HG03378 (cell line): ENCODE measurements around the gene TRAFD1.

Experiments used
- ATAC-seq: cut with Tn5 transposase; IDR thresholded peaks from one replicate; pipeline ENCODE4 v1.9.1; 2021; ENCODE audit warnings: mild to moderate bottlenecking, moderate library complexity; ENCODE audit not compliant: unreplicated experiment

The TRAFD1 gene

DNA sequence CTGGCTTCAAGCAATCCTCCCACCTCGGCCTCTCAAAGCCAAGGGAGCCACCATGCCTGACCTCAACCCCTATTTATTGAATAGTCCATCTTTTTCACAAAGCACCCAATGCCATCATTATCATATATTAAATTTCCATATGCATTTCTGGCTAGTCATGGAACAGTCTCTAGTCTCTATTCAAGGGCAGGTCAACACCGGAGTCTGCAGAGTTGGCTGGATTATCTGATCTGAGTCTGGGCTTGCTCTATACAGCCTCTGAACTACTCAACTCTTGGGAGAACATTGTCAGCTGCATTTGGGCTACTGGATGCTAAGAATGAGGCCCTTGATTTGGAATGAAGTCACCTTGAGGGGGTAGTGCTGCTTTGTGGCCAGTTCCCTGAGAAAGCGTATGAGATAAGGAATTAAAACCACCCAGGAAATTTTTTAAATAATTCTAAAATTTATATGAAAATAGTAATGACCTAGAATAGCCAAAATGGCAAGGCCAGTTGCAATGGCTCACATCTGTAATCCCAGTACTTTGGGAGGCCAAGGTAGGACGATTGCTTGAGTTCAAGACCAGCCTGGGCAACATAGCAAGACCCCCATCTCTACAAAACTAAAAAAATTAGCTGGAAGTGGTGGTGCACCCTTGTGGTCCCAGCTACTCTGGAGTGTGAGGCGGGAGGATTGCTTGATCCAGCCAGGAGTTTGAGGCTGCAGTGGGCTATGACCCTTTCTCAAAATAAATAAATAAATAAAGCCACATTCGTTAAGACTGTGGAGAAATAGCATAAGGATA is 9.9 kb upstream of the TRAFD1 start:
- ATAC-seq: no peak

- no peak for ATAC-seq
Measured at GRCh38 chr12:112116232-112117060, 8.9 kb upstream of the TRAFD1 start.

DNA sequence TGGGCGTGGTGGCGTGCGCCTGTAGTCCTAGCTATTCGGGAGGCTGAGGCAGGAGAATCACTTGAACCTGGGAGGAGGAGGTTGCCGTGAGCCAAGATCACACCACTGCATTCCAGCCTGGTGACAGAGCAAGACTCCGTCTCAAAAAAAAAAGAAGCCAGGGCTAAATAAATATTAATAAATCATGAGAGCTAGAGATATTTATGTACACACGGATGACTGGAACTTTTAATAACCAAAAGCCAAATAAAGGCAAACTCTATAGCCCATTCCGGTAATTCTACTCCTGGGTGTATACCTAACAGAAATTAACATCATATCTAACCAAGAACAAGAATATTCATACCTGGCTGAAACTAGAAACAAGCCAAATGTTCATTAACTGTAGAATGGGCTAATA is 7.7 kb upstream of the TRAFD1 start:
- ATAC-seq: no peak

GRCh38 chr12:112121780-112122565 is 3.4 kb upstream of the TRAFD1 start:
- ATAC-seq: no peak

- ATAC-seq: no peak
Measured at GRCh38 chr12:112122823-112123690, 2.3 kb upstream of the TRAFD1 start.

GRCh38 chr12:112124918-112125249 is 476 bp upstream of the TRAFD1 start:
- no peak for ATAC-seq

DNA sequence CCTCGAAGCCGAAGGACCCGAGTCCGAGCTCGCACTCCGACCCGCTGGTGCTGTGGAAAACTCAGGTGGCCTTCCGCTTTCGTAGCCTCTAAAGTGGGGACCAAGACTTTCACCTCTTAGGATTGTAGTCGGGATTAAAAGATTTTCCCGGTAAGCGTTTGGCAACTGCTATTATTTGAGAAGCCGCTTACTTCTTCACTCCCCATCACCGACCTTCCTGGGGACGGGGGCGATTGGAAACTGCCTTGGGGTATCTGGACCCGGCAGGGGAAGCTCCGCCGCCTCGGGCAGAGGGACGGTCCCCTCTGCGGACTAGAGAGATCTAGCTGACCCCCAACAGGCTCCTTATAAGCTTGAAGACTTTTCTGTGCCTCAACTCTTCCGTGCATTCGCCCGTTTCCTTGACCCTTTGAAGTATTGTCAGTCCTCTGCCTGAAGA is 659 bp downstream of the TRAFD1 start:
- ATAC-seq: no peak

GRCh38 chr12:112126911-112127310 is 1.6 kb downstream of the TRAFD1 start:
- no peak for ATAC-seq

- peak; percentile 54 for ATAC-seq
Measured at GRCh38 chr12:112130441-112130998, 5.2 kb downstream of the TRAFD1 start.

DNA sequence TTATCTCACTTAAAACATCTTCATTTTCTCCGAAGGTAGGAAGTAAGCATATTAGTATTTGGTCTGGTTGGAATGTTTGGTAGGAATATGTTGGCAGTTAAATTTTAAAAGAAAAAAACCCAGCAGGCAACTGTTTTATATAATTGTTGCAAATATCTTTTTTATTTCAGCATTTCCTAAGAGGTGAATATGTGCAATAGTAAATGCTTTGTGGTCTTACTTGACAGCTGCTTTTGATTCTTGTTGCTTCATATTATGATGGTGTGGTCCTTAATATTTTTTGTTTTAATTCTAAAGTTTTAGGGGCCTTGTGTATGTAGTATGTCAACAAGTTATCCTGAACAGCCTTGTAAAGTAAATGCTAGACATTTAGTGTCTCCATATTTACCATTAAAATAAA is 6.3 kb downstream of the TRAFD1 start:
- ATAC-seq: no peak

GRCh38 chr12:112133418-112133817 is 8.1 kb downstream of the TRAFD1 start:
- ATAC-seq: no peak

DNA sequence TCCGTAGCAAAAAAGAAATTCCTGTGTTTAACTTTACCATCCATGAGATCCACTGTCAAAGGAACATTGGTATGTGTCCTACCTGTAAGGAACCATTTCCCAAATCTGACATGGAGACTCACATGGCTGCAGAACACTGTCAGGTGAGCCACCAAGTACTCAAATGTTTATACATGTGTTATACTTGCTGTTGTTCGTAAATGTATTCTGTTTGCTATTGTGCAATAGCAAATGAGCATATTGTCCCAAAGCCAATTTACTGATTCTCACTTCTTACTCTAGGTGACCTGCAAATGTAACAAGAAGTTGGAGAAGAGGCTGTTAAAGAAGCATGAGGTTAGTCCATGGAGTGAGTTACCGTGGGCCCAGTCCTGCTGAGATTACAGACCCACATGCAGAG is 9.4 kb downstream of the TRAFD1 start:
- no peak for ATAC-seq

- no peak for ATAC-seq
Measured at GRCh38 chr12:112140728-112141127, 15.4 kb downstream of the TRAFD1 start.

DNA sequence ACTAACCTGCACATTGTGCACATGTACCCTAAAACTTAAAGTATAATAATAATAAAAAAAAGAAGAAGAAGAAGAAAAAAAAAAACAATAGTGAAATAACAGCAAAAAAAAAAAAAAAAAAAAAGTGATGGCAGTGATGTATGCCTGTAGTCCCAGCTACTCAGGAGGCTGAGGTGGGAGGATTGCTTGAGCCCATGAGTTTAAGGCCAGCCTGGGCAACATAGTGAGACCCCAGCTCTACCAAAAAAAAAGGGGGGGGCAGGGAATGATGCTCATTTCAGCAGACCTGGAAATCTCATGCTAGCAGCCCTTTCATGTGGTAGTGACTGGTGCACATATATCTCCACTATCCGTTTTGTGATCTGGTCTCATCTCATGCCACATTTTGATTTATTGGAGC is 20.8 kb downstream of the TRAFD1 start:
- ATAC-seq: no peak

DNA sequence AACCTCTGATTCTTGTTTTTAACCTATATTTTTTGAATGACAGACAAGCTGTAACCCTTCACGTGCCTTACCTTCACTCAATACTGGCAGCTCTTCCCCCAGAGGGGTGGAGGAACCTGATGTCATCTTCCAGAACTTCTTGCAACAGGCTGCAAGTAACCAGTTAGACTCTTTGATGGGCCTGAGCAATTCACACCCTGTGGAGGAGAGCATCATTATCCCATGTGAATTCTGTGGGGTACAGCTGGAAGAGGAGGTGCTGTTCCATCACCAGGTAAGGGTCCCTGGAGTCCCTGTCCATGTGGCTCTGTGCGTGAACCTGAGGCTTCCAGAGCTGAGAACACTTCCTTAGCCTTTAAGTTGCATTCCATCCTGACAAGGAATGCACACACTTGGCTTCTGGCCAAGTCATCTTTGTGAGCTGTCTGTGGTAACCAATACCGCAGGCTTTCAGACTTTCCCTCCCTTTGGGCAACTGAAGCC is 22.7 kb downstream of the TRAFD1 start:
- ATAC-seq: no peak

DNA sequence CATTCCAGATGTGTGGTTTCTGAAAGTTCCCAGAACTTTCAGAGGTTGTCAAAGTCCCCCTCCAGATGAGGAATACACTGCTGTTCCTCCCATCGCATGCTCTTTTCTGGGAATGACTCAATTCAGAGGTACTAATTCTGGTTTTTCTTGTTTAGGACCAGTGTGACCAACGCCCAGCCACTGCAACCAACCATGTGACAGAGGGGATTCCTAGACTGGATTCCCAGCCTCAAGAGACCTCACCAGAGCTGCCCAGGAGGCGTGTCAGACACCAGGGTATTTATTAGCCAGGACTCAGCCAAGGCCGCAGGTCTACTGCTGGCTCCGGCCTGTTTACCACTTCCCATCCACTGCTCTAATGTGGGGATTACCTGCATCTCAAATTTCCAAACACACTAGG is 24.2 kb downstream of the TRAFD1 start:
- no peak for ATAC-seq

DNA sequence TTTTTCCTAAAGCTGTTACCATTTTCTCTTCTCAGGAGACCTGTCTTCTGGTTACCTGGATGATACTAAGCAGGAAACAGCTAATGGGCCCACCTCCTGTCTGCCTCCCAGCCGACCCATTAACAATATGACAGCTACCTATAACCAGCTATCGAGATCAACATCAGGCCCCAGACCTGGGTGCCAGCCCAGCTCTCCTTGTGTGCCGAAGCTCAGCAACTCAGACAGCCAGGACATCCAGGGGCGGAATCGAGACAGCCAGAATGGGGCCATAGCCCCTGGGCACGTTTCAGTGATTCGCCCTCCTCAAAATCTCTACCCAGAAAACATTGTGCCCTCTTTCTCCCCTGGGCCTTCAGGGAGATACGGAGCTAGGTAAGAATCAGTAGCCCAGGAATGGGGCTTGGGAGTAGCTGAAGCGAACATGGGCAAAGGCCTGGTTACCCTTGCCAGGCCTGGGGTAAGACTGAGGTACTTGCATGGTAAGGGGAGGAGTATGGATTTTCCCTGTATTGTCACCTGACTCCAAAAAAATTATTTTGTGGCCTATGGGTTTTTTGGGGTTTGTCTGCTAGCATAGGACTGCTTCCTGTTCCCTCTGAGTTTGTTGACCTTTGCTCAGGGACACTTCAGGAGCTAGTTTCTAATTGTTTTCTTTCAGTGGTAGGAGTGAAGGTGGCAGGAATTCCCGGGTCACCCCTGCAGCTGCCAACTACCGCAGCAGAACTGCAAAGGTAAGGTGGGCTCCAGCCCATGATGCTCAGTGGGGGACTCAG is 26.6 kb downstream of the TRAFD1 start:
- no peak for ATAC-seq

DNA sequence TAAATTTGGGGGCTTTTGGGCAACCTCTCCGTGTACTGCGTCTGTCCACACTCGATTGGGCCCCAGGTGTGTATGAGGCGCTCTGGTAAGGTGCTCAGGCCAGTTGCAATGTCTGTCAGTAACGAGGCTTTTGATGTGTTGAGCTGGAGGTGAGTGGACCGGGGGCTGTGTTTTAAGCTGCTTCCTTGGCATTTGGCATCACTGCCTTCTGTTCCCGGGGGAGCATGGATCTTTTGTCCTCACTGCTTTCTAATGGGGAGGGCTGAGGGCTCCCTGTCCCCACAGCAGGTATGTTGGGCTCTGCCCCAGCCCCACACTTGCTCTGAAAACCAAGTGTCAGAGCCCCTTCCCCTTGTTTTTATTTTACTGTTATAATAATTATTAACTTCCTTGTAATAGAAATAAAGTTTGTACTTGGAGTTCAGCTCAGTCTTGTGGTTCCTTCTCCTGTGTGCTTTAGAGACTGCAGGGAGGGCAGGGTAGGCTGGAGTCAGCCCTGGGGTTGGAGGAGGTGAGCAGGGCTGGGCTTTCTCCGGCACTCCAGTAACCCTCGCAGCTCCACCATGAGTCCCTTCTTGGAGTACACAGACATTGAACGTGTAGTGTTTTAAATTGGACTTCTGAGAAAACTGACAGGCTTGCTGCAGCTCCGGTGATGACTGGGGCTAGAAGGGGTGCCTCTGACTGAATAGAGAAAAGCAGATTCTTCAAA is 28.0 kb downstream of the TRAFD1 start:
- ATAC-seq: no peak

DNA sequence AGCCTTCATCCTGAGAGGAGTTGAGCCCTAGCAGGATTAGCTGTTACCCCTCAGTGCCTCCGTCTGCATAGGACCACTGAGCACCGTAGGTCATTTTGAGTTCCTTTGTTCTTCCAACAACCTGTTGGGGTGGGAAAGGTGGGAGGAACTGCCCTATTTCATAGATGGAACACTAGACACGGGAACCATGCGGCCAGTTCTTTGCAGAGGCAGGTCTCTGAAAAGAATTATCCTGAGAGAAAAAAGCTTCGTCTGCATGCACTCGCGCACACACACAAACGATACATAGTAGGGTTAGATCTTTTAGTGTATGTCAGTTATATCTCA is 28.5 kb downstream of the TRAFD1 start:
- ATAC-seq: no peak
